HG03066 (cell line): ENCODE measurements around the gene LRRC1.
A peak's percentile ranks its signal among the peaks of the same experiment; 100 is the strongest.

Experiments used
- ATAC-seq: cut with Tn5 transposase; IDR thresholded peaks from one replicate; pipeline ENCODE4 v1.9.1; 2021; ENCODE audit warnings: low read depth; ENCODE audit not compliant: unreplicated experiment

Gene LRRC1

DNA sequence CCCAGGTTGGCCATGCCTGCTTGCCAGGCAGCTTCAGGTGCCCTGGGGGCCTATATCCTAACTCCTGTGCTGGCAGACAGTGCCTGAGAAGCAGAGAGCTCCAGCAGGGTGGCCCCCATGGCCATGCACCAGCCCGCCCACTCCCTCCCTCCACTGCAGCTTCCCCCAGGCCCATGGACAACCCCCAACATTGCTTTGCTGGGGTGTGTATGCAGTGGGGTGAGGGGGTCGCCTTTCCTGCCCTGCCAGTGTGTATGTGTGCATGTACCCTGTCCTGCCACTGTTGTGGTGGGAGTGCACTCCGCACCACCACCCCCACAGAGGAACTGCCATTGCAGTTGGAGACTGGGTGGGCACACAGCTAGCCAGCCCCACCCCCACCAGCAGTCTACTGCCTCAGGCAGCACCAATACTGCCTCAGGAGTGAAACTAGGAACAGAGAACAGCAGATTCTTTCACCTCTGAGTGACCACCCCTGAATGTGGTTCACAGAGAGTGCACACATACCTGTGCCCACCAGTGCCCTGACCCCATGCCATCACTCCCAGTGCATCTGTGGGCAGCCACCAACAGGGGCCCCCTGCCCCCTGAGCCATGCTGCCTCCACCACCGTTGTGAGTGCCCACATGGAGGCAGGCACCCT is 151.1 kb downstream of the LRRC1 start:
- no peak for ATAC-seq

DNA sequence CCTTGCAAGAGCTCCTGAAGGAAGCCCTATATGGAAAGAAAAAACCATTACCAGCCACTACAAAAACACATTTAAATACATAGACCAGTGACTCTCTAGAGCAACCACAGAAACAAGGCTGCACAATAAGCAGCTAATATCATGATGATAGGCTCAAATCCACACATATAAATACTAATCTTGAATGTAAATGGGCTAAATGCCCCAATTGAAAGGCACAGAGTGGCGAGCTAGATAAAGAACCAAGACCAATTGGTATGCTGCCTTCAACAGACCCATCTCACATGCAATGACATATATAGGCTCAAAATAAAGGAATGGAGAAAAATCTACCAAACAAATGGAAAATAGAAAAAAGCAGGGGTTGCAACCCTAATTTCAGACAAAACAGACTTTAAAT is 153.0 kb downstream of the LRRC1 start:
- no peak for ATAC-seq

DNA sequence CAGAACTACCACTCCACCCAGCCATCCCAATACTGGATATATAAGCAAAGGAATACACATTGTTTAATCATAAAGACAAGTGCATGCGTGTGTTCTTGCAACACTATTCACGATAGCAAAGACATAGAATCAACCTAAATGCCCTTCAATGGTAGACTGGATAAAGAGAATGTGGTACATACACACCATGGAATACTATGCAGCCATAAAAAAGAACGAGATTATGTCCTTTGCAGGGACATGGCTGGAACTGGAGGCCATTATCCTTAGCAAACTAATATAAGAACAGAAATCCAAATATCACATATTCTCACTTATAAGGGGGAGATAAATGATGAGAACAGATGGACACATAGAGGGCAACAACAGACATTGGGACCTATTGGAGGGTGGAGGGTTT is 156.6 kb downstream of the LRRC1 start:
- no peak for ATAC-seq

DNA sequence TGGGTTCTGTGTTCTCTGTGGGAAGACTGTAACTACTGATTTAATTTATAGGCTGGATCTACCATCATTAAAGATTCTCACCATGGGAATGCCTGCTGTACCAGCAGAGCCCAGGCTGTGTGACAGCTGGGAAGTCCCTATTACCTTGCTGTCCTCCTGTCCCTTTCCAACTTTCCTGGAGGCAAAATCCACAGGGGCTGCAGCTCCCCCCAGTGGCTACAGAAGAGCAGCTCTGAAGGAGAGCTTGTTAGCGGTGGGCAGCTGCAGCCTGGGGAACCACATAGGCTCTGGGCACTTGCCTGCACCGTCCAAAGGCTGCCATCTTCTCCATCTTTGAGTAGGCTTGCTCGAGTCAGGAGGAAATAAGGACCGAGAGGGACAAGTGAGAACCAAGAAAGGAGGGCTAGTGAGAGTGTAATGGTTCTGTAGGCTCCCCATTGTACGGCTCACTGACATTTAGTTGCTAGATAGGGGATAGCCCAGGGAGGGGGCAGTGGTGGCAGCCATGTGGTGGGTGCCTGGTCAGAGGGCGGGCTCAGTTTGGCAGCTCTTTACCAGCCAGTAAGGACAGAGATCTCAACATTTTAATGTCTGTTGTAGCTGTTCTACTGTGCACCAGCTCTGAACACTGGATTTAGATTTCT is 161.4 kb downstream of the LRRC1 start:
- ATAC-seq = peak; percentile 74

DNA sequence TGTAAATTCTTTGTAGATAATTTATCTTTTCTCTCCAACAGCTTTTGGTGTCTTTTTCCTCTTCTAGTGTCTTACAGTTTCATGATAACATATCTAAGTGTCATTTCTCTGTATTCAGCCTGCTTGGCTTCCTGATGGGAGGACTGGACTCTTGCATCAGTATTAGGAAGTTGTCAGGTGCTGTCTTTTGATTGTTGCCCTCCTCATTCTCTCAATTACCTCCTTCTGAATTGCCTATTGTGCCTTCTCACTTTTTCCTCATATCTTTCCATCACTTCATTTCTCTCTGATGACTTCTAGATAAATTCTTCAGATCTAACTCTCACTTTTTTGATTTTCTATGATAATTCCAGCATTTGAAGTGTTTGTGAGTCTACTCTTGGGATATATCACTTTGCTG is 162.0 kb downstream of the LRRC1 start:
- ATAC-seq = no peak

DNA sequence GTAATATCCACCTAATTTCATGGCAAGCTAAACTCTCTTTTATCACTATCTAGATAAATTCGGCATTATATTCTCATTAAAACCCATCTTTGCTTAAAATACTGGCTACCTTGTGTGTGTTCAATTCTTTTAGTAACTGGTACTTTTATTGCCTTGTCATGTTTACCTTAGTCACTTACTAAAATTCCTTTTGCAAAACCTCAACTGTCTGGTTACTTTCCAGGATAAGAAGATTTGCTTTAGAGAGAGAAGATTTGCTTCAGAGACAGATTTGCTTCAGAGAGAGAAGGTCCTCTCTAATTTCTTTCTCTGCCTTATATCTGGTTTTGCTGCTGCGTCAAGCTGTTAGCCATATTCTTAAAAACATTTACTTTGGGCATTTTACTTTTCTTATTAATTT is 164.9 kb downstream of the LRRC1 start:
- no peak for ATAC-seq

DNA sequence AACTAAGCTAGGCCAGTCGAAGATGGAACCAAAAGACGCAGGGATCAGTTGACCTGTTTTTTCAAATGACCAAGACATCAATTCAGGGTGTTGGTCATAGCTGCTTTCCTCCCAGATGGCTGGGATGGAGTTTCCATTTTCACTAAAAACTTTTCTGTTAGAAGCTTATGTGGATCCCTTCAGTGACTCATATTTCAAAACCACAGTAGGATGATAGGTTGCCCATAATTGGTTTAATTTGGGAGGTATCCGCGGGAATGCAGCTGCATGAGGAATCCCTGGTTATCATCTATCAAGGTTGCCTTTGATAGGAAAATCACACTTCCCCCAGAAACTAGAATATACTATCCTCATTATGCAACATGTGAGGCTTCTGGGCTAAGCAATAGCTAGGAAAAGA is 165.5 kb downstream of the LRRC1 start:
- no peak for ATAC-seq

DNA sequence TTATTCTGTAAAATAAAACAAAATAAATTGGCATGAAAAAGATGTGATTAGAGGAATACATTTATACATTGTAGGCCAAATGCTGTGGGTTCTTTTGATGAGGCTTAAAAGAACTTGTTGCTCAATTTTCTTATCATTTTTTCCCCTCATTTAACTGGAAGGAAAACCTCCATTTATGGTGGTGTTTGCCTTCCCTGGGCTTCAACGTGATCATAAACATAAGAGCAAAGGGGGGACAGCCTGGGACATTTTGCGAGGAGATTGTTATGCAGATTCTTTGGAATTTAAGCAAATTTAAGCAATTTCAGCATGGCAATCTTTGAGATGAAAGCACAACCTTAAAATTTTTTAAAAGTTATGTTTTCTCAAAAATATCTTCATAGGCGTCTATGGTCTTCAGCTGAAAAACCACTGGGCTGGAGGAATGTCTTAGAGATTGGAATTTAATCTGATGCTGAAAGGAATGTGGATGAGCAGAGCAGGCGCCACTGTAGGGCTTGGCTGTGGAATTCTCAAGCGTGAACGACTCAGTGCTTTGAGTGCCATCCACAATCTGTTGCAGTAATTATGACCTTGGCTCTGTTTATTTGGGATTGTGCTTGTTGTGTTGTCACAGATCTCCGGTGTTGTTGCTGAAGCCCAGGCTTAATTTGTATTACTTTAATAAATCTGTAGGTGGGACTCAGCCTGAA is 167.0 kb downstream of the LRRC1 start:
- ATAC-seq = no peak

DNA sequence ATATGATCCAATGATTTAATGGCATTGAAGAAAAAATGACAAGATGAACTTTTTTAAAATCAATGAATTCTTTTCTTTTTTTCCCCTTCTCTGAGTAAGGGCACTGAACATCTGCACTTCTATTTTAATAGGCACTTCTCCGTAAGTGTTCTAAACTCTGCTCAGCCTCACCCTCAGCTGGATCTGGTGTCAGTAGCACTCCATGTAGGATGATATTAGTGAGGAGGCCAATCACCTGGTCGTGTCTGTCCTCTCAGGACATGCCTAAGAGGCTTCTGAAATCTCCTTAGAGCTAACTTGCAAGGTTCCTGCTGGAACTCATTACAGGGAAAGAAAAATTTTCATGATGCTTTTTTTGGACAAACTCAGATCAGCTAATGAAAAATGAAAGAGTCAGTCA is 167.8 kb downstream of the LRRC1 start:
- no peak for ATAC-seq

DNA sequence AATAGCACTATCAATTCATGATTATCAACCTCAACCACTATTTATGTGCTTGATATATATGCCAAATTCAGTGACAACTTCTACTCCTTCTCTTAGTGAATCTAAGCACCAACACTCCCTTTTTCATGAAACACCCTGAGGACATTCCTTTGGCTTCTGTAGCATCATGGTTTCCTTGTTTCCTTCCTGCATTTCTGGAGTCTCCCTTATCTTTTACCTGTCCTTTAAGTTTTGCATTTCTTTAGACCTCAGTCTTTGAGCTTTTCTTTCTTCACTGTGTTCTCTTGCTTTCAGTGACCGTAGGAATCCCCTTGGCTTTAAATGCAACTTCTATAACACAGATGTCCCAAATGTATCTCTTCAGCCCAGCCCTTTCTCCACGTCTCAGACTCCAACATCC is 172.6 kb downstream of the LRRC1 start:
- no peak for ATAC-seq
